Measurements from ENCODE around the gene ABHD4.
"Not testable (repeated sequence)": the region's sequence is repeated elsewhere in the genome, so short reads cannot be mapped to it uniquely, and the experiment has no call there.

The ABHD4 gene

DNA sequence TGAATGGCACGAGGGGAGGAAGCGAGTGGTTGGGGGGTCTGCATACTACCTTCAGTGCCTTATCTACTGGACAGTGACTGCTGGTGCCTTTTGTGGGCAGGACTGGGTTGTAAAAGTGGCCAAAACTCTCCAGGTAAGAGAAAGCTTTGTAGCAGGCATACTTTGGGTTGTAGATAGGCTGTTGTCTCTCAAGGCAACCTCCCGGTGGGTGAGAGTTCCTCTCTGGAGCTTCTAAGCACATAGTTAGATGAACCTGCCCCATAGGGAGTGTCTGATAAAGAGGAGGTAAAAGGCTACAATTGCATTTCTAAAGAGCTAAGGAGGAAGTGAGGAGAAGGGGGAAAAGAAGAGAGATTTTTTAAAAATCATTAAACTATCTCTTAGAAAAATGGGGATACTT lies 4.9 kb upstream of the ABHD4 start:
- FAIRE-seq: no peak

- FAIRE-seq: no peak
These were observed 4.5 kb upstream of the ABHD4 start for GRCh38 chr14:22593601-22594000.

DNA sequence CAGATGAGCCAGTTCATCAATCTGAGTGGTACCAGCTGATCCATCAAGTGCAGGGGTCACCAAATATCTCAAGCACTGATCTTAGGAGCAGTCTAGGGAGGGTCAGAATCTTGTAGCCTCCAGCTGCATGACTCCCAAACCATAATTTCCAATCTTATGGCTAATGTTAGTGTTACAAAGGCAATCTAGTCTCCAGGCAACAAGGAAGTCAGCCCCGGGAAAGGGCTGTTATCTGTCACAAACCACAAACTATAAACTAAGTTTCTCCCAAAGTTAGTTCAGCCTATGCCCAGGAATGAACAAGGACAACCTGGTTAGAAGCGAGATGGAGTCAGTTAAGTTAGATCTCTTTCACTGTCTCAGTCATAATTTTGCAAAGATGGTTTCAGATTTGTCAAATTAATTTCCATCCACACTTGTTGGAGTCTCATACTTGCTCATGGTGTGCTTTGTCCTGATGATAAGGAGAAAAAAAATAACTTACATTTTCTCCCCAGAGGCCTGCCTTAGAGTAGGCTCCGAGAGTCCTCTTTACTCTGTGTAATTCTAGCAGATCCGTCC lies 3.9 kb upstream of the ABHD4 start:
- FAIRE-seq: no peak

DNA sequence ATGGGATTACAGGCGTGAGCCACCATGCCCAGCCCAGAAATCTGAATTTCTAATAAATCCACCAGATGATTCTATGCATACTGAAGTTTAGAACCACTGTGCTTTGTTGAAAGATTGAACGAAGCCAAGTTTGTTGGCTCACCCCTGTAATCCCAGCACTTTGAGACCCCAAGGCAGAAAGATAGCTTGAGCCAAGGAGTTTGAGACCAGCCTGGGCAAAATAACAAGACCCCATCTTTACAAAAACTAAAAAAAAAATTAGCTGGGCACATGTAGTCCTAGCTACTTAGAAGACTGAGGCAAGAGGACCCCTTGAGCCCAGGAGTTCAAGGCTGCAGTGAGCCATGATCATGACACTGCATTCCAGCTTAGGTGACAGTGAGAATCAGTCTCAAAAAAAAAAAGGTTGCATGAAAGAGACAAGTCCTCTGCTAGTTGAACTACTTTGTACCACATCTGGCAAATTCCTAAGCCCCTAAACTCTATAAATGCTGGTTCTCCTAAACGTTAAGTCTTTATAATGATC lies 1.7 kb upstream of the ABHD4 start:
- FAIRE-seq: no peak

DNA sequence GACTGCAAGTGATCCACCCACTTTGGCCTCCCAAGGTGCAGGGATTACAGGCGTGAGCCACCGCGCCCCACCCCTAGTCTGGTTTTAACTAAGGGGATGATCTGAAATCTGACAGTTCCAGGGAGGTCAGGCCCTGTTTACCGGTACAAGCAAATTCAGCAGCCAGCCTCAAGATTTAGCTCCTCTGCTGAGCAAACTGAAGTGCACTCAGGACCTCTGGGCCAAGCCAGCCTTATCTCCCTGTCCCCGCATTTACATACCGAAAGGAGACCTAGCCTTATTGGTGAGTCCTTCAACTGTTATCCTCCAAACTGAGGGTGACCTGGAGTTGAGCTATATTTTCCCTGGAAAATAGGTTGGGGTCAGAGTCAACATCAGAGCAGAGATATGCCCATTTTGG lies 835 bp upstream of the ABHD4 start:
- FAIRE-seq: no peak

DNA sequence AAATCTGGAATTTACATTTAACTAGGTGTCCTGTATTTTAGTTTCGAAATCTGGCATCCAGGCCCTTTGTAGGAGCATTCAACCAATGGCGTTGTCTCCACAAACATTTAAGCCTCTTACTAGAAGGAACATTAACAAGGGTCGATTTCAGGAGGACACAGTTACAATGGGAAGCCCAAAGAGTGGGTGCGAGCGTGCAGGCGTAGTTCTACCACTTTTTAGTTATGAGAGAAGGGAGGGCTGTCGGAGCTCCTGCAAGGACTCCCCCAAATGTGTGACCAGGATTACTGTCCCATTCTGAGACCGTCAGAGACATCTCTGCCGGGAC lies 365 bp upstream of the ABHD4 start:
- FAIRE-seq: no peak

DNA sequence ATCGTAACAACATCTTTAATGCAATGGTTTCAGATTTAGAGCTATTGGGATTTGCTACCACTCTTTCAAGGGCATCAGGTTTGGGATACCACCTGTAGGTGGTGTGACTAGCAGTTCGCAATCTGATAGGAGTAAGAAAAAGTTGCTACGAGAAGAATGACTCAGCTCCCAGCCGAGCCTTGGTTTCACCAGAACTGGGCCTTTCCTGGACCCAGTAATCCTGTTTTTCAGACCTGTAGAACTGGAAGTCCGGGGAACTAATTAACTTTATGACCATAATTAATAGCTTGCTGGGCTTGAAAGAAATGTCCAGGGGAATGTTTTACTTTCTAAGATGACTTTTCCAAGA lies 770 bp downstream of the ABHD4 start:
- no peak for FAIRE-seq

GRCh38 chr14:22599349-22599748 lies 1.2 kb downstream of the ABHD4 start:
- no peak for FAIRE-seq

DNA sequence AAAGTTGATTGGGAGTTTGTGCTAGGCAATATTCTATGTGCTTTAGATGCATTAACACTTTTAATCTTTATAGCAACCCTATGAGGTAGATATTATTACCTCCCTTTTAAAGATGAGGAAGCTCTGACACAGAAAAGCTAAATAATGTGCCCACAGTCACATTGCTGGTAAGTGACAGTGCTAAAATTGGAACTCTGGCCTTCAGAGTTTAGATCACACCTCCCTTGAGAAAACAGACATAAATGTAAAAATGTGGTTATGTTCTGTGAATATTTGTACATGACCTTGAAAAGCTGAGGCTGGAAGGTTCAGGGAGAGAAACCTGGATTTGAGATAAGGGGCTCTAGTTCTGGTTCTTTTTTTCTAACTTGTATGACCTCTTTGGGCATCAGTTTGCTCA lies 1.9 kb downstream of the ABHD4 start:
- FAIRE-seq: no peak

- no peak for FAIRE-seq
These were observed 3.4 kb downstream of the ABHD4 start for GRCh38 chr14:22601456-22601855.

DNA sequence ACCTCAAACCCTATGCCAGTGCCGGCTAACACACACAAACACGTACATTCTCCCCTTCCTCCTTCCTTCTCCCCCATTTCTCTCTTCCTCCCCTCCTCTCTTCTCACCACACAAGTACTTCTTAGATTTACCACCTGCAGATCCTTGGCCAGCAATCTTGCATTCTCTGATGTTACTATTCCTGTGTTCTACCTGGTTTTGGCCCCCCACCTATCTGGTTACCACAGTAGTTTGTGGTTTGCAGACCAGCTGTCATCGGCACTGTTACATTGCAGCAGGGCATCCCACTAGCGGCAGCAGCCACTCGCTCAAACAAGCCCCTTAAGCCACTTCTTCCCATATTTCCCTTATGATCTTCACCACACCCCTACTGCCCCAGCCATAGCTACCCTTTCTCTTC lies 3.9 kb downstream of the ABHD4 start:
- no peak for FAIRE-seq

DNA sequence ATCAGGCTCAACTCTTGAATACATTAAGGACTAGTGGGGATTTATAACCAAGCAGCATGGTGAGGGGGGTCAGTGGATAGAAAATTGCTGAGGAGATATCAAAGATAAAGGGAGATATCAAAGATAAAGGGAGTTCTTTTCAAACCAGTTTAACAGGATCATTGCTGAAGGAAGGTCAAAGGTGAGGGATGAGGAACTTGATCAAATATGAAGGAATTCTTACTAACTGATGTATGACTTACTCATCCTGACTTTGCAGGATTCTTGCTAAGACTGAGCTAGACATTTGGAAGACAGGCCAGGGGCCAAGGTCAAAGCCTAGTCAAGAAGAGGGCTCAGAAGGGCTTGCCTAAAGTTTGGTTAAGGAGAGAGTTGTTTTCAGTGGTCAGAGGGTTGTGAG lies 4.8 kb downstream of the ABHD4 start:
- no peak for FAIRE-seq

- no peak for FAIRE-seq
These were observed 8.3 kb downstream of the ABHD4 start for GRCh38 chr14:22606380-22606779.

- no peak for FAIRE-seq
These were observed 9.2 kb downstream of the ABHD4 start for GRCh38 chr14:22607291-22607690.

DNA sequence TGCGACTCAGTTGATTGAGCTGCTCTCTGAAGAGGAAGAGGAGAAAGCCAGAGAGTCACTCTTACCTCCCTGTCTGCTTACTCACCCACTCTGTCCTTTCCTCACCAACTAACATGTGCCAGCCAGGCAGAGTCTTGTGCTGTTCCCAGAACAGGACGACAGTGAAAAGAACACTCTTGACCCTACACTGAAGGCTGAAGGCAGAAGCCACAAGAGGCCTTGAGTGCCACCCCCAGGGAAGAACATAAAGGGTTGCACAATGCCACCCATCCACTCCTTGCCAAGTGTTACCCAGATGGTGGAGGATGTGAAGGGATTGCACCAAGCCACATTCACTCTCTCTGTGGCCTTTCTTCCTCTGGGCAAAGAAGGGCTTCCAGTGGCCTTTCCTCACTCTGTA lies 12.8 kb downstream of the ABHD4 start:
- FAIRE-seq: no peak

DNA sequence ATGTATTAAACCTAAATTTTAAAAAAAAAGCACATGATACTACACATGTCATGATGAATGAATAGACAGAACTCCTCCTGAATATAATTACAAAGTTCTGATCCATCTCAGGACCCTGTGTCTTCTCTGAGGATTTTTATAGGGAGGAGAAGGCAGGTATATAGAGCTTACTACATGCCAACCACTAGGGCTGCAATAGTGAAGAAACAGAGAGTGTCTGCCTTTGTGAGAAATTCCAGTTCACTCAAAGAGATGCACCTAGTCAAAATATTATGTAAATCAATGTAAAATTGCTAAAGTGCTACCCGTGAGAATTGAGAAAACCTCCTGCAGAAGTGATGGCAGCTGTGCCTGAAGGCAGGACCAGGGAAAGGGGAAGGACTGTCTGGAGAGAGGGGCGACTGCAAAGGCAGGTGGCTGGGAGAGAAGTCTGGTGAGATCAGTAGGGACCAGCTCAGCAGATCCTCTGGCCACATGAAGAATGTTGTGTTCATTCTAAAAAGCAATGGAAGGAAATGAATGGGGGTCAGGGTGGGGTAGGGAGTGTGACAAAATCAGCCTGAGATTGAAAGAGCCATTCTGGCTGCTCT lies 15.1 kb downstream of the ABHD4 start:
- FAIRE-seq: no peak

- FAIRE-seq: no peak
These were observed 15.7 kb downstream of the ABHD4 start for GRCh38 chr14:22613736-22614239.

GRCh38 chr14:22614240-22614799 lies 16.2 kb downstream of the ABHD4 start:
- FAIRE-seq: no peak

DNA sequence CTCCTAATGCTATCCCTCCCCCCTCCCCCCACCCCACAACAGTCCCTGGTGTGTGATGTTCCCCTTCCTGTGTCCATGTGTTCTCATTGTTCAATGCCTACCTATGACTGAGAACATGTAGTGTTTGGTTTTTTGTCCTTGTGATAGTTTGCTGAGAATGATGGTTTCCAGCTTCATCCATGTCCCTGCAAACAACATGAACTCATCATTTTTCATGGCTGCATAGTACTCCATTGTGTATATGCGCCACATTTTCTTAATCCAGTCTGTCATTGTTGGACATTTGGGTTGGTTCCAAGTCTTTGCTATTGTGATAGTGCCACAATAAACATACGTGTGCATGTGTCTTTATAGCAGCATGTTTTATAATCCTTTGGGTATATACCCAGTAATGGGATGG lies 17.7 kb downstream of the ABHD4 start:
- FAIRE-seq: not testable (repeated sequence)

- no peak for FAIRE-seq
These were observed 24.2 kb downstream of the ABHD4 start for GRCh38 chr14:22622255-22622654.

- no peak for FAIRE-seq
These were observed 24.9 kb downstream of the ABHD4 start for GRCh38 chr14:22623047-22623446.

- no peak for FAIRE-seq
These were observed 28.5 kb downstream of the ABHD4 start for GRCh38 chr14:22626590-22626989.

DNA sequence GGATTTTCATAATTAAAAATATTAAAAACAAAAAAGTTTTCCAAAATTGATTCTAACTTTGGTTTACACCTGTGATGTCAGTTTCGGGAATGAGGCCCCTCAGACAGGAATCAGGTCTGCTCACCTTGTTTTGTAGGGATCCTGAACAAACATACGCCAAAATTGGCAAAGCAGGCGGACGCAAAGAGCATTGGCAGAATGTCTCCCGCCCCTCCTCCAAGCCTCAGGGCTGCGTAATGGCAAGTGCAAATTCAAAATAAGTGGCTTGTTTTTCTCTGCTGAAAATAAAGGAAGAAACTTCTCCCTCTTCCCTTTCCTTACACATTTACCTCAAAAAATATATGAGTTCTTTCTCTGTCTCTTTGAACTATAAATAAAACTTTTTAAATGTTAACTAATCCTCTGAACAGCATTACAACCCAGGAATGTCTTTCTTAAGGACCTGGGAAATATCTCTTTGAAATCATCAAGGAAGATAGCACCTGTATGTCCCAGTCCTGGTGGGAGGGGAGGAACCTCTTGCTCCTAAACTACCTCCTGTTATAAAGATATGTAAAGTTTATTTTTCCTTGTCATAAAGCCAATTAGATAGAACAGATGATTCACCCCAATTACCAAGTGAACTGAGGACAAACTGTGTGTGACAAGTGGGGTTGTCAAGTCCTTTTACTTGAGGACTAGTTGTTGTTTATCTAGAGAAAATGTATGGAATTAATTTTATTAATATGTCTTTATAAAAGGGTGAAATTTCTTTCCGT lies 29.6 kb downstream of the ABHD4 start:
- no peak for FAIRE-seq

GRCh38 chr14:22629361-22629760 lies 31.3 kb downstream of the ABHD4 start:
- no peak for FAIRE-seq

All from islet of Langerhans (tissue), 1 donor.